Superior temporal gyrus (tissue), 1 donor: Measurements from ENCODE around the gene ANKRD23.
"Not testable (repeated sequence)": the region's sequence is repeated elsewhere in the genome, so short reads cannot be mapped to it uniquely, and the experiment has no call there.

ENCODE experiments used
- DNase-seq: peaks from one replicate; pipeline ENCODE4 v3.0.0-alpha.2; 2016; ENCODE audit errors: extremely low spot score

ANKRD23 gene

DNA sequence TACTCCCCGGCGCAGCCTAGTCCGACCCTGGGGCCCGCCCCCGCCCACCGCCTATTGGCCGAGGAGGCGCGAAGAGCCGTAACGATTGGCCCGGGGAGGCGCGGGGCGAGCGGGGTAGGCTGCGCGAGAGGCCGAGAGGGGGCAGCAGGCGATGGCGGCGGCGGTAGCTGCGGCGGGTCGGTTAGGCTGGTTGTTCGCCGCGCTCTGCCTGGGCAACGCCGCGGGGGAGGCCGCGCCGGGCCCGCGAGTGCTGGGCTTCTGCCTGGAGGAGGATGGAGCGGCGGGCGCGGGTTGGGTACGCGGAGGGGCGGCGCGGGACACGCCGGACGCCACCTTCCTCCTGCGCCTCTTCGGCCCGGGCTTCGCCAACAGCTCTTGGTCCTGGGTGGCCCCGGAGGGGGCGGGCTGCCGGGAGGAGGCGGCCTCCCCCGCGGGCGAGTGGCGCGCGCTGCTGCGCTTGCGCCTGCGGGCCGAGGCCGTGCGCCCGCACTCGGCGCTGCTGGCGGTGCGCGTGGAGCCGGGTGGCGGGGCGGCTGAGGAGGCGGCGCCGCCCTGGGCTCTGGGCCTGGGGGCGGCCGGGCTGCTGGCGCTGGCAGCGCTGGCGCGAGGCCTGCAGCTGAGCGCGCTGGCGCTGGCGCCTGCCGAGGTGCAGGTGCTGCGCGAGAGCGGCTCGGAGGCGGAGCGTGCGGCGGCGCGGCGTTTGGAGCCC is 27.5 kb downstream of the ANKRD23 start, which contains the start of gene CNNM3:
CNNM3 (plus strand) TSS at position 142 of the 709 bp plus-strand sequence; CDS start at position 152, 10 bp downstream.
- peak; percentile 93 for DNase-seq

- peak; percentile 53 for DNase-seq
Measured at GRCh38 chr2:96815326-96816126, 28.3 kb downstream of the ANKRD23 start.

DNA sequence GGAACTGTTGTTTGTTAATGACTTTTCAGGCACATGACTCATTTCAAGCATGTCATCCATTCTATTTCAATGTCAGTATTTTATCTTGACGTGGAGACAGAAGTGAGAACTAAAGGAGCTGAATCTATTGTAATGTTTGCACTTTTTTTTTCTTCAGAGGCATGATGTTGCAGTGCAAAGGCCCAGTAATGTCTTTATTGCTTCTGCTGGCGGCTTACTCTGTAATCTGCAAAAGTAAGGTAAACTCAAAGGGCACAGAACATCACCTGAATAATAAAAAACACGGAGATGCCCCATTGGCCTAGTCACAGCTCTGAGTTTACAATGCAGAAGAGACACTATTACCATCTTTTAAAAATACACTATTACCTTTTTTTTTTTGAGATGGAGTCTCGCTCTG is 30.2 kb downstream of the ANKRD23 start:
- DNase-seq, result no peak

DNA sequence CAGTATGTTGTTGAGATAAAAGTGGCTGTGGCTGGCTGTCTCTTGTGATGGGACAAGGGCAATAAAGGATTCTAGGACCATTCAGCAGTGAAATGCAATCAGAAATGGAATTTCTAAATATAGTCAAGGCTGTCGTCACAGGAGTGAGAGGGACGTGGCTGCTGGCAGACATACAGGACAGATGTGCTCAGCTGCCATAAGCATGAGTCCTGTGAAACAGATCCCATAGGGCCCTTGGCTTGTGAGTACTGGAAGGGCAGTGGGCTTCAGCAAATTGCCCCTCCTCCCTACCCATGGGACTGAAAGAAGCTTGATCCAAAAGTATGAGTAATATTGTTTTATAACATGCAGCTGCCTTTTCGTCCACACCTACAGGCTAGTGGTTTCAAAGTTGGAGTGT is 31.9 kb downstream of the ANKRD23 start:
- DNase-seq, result no peak

DNA sequence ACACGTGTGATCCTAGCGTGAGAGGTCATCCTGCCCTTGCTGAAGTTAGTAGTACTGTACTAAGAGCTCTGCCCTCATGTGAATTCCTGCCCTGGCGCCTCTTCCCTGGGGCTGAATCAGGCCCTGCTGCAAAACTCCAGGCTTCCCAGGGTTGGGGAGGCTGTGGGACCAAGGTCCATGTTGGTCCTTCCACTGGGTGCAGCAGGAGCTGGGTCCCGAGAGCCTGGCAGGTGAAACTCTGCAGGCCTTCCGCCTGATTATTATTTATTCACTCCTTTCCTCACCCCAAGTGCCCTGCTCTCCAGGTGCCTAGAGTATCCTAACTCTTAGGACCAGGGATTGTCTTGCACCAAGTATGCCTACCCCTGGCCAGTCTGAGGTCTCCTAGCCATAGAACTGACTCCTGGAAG is 33.0 kb downstream of the ANKRD23 start:
- DNase-seq, result no peak

DNA sequence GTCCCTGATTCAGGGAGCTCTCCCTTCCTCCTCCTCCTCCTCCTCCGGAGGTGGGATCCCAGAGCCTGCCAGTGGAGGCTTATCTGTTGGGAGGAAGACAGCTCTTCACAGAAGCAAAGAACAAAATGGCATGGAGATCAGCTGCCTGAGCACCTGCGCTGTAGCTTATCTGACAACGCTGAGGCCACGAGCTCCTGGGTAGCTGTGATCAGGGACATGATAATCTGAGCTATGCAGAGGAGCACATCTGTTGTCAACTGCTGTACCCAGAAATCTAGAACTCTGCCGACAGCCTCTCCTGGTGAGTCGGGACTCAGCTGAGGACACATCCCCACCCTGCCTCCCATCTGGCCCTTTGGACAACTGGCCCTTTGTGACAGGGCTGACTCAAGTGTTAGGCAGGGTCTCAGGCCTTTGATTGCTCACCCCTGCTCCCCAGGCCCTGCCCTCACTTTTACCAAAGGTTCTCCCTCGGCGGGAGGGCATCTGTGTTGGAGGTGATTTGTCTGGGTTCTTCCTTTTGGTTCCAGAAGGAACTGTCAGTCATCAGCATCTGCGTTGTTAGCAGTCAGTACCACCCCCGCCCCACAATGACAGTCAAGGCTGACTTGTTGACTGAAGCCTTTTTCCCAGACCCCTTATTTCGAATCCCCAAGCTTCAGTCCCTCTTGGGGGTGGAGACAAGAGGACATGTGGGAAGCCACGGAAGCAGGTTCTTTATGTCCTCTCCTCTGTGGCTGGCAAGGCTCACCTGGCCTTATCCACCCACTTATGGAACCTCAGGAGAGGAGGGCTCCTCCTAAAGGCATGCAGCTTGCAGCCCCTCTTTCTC is 33.7 kb downstream of the ANKRD23 start:
- peak; percentile 43 for DNase-seq

GRCh38 chr2:96809216-96809882 is 34.5 kb downstream of the ANKRD23 start:
- DNase-seq, result no peak

DNA sequence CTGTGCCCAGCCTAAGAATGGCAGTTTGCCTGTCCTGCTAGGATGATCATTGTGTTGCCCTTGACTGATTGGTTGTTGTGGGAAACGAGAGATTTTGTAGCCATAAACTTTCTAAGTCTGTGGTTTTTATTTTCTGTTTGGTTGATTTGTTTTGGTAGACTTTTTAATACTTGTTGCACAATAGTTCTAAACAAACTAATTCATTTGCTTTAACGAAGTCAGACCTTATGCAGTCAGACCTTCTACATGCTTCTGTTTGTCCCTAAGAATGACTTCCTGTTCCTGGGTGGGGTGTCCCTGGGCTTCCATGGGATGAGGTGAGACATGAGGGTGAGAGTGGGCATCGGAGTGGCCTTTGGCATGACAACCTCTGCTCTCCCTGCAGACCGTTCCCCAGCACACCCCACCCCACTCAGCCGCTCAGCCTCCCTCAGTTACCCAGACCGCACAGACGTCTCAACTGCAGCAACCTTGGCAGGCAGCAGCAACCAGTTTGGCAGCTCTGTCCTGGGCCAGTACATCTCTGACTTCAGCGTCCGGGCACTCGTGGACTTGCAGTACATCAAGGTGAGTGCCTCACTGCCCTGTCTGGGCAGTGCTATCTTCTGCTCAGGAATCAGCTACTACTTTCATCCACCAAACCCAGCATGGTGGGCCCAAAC is 35.5 kb downstream of the ANKRD23 start:
- DNase-seq, result no peak

- DNase-seq, result no peak
Measured at GRCh38 chr2:96807127-96807471, 36.7 kb downstream of the ANKRD23 start.

GRCh38 chr2:96806468-96807126 is 37.2 kb downstream of the ANKRD23 start:
- no peak for DNase-seq

DNA sequence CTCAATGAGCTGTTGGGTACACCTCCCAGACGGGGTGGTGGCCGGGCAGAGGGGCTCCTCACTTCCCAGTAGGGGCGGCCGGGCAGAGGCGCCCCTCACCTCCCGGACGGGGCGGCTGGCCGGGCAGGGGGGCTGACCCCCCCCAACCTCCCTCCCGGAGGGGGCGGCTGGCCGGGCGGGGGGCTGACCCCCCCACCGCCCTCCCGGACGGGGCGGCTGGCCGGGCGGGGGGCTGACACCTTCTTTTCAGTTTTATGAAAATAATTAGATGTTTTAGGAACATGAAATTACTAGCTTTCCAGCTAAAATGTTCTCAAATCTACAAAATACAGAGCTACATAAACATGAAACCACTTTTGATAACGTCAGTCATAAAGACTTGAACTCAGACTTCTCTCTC is 37.9 kb downstream of the ANKRD23 start:
- not testable (repeated sequence) for DNase-seq

DNA sequence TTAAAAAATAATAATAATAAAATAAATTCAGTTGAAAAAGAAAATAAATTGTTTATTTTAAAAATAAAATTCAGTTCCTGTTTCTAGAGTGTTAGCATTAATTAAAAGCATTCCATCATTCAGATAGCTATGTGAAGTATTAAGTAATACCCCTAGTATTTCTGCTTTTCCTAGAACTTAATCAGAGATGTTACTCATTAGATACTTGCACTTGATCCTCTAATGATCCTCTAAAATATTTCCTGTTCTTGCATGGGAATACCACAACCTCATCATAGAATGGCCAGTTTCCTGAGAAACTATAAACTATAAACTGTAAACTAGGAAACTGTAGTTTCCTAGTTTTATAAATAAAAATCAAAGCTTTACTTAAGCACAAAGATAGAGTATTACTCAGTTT is 38.8 kb downstream of the ANKRD23 start:
- DNase-seq, result no peak

- no peak for DNase-seq
Measured at GRCh38 chr2:96802721-96803120, 41.1 kb downstream of the ANKRD23 start.

GRCh38 chr2:96801786-96802595 is 41.8 kb downstream of the ANKRD23 start:
- DNase-seq, result no peak

DNA sequence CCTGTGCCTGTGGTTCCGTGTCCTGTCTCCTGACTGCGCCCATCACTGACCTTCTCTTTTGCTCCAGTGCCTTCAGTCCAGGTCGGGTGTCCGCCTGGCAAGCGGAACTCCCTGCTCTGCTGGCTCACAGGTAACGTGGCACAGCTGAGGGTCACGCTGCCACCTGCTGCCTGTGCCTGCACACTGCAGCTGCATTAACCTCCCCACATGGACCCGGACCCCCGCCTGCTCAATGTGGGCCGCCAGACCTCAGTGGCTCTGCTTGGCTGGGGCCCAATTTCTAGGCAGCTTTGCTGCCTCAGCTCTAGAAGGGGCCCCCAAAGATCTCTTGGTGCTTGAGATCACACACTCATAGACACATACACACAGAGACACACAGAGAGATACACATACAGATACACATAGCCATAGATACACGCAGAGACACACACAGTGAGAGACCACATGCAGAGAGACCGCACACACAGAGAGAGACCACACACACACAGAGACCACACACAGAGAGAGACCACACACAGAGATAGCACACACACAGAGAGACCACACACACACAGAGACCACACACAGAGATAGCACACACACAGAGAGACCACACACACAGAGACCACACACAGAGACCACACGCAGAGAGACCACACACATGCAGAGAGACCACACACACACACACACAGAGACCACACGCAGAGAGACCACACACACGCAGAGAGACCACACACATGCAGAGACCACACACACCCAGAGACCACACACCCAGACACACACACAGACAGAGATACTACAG is 42.6 kb downstream of the ANKRD23 start:
- DNase-seq, result peak; percentile 67

- no peak for DNase-seq
Measured at GRCh38 chr2:96800061-96801004, 43.5 kb downstream of the ANKRD23 start.

- no peak for DNase-seq
Measured at GRCh38 chr2:96799623-96799935, 44.2 kb downstream of the ANKRD23 start.
